HG02798 (cell line): ENCODE data around the gene AIRE.
"Not testable (repeated sequence)": the region's sequence is repeated elsewhere in the genome, so short reads cannot be mapped to it uniquely, and the experiment has no call there.

Experiments used
- ATAC-seq: cut with Tn5 transposase; IDR thresholded peaks from one replicate; pipeline ENCODE4 v1.9.1; 2021; ENCODE audit warnings: mild to moderate bottlenecking; ENCODE audit not compliant: unreplicated experiment, poor library complexity

Gene AIRE

DNA sequence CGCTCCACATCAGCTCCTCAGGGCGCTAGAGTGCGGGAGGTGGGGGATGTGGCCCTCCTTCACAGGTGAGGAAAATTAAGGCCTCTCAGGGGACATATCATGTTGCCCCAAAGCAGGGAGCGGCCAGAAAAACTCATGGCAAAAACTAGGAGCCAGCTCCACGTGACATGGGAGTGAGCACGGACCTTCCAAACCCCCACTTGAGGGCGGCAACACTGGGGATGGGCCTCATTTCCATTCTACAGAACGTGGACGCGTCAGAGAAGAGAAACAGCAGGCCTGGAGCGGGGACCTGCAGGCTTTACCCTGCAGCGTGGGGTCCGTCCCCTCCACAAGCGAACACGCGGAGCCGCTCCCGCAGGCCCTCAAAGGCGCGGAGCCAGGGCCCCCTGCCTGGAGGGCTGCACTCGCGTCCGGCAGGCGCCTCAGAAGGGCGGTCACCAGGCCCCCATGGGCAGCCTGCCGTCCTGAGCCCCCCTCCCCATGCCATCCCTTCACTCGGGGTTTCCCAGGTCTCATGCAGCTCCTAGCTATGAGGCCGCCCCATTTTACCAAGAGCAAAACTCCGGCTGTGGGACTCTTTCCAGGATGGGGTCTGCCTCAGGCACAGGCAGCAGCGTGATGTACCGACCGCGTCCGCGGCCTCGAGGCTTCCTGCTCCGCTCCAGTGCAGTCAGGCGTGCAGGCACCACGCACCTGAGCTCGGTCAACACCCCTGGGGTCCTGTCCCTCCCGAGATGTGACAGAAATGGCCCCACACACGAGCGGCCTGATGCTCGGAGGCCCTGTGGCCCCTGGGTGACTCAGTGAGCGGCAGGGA is 48.0 kb downstream of the AIRE start:
- ATAC-seq: no peak

DNA sequence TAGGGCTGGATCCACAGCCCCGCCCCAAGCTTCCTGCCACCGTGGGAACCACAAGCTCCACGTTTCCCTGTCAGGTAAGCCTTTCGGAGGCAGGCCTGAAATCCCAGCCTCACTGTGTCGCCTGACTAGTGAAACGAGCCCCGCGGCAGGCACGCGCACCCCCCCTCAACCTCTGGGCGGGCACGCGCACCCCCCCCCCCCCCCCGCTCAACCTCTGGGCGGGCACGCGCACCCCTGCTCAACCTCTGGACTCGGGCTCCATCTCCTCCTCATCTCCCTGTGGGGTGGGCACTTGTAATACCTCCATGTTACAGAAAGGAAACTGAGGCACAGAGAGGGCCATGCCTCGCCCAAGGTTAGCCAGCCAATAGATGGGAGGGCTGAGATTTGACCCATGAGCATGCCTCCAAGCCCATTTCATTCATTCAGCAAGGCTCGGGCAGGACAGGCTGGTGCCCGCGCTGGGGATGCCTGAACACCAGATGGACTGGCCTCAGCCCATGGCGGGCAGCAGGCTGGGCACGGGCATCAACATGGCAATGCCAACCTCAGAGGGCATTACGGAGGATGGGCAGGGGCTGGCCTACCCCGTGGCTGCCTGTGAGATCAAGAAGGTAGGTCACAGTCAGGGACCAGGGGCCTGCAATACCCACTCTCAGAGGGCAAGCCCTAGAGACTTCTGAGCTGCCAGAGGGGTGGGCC is 48.8 kb downstream of the AIRE start:
- ATAC-seq: no peak

DNA sequence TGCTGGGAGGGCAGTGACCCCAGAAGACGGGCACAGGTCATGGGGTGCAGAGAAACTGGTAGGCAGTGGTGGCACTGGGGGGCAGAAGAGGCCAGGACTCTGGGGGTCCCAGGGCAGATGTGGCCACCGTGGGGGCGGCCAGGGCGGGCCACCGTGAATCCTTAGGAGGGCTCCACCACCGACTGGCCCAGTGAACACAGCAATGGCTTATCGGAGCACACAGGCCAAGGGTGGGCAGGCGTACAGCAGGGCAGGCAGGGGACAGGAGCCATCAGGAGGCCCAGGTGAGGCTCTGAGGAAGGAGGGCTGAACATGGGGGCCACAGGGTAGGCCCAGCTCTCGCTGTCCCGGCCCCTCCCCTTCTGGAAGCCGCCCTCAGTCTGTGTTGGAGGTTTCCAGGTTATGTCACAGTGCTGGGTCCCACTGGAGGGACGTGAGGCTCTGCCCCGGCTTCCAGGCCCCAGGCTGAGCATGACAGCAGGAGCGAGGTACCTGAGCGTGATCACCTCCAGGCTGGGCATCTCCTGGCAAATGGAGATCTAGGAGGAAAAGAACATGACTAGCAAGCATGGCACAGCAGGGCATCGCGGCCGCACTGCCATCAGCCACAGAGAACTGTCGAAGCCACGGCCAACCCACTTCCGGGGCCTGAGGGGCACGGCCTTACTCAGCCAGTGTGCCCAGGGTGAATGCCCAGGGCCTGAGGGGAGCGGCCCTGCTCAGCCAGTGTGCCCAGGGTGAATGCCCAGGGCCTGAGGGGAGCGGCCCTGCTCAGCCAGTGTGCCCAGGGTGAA is 49.8 kb downstream of the AIRE start:
- no peak for ATAC-seq

DNA sequence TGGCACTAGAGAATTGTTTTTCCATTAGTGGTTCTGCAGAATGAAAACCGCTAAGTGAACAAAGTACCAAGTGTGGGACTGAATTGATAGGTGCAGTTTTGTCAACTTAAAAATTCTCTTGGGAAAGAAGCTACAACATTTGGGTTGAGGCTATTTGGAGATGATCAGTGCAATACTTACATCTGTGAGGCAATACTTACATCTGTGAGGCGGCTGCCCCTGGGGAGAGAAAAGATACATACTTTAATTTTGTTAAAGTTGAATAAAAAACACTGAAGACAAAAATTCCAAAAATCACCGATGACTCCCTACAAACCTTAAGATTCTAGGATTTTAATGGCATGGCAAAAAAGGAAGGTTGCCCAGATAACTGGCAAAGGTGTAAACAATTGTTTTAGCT is 51.8 kb downstream of the AIRE start:
- no peak for ATAC-seq

DNA sequence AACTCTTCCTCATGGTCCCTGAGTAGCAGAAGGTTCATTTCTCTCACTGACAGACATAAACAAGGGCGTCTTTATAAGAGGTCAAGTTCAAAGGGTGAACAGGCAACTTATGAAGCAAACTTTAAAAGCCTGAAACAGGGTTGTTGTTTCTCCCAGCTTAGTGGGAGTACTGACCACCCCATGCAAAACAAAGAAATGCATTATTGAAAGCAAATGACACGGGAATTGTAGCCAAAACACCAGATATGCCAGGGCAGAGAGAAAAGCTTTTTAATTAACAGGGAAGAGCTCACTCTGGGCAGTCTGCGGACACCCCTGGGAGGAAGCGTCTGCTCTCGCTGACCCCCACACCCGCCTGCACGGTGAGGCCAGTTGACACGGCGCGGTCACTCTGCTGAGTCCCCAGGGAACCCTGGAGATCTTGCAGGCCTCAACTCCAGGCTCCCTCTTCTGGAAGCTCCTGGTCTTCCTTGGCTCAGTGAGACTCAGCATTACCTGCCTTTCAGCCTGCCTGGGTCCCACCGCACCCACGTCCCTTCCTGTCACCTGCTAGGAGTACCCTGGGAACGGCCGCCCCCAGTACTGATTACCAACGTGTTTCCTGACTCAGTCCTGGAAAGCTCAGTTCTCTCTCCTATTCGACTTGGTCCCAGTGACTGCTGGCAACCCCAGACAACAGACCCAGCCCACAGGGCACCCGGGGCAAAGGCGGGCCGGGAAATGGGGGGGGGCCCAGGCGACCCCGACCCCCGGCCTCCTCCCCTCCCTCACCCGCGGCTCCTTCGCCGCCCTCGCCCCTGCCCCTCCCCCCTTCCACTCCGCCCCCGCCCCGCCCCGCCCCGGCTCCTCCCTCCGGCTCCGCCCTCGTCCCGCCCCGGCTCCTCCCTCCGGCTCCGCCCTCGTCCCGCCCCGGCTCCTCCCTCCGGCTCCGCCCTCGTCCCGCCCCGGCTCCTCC is 52.5 kb downstream of the AIRE start:
- ATAC-seq: no peak

DNA sequence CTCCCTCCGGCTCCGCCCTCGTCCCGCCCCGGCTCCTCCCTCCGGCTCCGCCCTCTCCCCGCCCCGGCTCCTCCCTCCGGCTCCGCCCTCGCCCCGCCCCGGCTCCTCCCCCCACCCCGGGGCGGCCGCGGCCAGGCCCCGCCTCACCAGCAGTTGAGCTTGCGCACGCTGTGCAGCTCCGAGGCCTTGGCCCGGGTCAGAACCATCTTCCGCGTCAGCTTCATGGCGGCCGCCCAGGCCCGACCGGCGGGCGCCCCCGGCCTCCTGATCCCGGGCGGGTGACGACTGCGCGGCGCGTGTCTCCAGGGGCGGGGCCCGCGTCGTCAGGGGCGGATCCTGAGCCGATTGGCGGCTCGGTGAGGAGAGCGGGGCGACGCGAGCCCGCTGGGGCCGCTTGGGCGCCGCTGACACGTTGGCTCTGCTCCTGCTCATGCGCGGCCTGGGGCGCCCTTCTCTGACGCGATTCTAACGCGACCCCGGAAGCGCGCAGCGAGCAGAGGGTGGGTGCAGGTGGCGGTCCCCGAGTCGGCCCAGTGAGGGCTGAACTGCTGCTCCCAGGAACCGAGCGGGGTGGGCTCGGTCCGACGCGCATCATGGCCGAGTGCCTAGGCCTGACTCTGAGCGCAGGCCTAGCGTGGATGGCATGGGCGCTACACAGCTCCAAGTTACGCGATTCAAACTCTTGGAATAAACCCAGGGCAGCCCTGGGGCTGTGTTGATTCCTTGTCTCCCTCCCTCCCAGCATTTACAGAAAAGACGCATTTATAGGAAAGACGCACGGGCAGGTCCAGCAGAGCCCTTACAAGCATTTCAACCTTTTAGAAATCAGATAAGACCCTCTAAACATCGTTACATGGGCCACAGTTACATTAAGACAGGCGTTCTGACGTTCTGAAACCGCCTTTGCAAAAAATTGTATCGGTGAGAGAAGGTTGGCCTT is 53.6 kb downstream of the AIRE start, which contains the start of gene CFAP410:
TSS of gene CFAP410 (minus strand) at position 420 of the 940 bp plus-strand sequence. CDS start at position 224, 196 bp downstream.
- ATAC-seq: peak; percentile 94

DNA sequence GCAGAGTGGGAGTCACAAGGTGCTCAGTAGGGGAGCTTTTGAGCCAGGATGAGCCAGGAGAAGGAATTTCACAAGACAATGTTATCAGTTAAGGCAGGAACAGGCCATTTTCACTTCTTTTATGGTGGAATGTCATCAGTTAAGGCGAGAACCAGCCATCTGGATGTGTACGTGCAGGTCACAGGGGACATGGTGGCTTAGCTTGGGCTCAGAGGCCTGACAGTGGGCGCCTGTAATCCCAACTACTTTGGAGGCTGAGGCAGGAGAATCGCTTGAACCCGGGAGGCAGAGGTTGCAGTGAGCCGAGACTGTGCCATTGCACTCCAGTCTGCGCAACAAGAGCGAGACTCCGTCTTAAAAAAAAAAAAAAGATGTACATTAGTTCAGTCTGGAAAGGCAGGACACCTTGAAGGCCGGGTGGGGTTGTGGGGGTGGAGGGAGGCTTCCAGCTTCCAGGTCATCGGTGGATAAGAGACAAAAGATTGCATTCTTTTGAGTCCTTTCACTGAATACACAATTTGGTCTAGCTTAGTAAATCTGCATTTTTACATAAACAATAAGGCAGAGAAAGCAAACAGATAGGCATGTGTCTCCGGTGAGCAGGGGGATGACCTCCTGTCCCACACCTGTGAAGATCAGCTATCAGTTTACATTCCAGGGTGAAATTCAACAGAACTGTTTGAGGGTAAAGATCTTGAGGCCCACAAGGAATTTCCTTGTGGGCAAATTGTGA is 56.2 kb downstream of the AIRE start:
- not testable (repeated sequence) for ATAC-seq

DNA sequence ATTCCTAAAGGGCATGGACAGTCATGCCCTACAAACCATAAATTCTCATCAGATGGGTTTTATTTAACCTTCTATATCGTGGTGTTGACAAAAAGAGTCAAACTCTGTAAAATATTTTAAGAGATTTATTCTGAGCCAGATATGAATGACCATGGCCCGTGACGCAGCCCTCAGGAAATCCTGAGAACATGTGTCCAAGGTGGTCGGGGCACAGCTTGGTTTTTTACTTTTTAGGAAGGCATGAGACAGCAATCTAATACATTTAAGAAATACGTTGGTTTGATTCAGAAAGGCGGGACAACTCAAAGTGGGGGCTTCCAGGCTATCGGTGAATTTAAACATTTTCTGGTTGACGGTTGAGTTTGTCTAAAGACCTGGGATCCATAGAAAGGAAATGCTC is 57.3 kb downstream of the AIRE start:
- ATAC-seq: not testable (repeated sequence)

DNA sequence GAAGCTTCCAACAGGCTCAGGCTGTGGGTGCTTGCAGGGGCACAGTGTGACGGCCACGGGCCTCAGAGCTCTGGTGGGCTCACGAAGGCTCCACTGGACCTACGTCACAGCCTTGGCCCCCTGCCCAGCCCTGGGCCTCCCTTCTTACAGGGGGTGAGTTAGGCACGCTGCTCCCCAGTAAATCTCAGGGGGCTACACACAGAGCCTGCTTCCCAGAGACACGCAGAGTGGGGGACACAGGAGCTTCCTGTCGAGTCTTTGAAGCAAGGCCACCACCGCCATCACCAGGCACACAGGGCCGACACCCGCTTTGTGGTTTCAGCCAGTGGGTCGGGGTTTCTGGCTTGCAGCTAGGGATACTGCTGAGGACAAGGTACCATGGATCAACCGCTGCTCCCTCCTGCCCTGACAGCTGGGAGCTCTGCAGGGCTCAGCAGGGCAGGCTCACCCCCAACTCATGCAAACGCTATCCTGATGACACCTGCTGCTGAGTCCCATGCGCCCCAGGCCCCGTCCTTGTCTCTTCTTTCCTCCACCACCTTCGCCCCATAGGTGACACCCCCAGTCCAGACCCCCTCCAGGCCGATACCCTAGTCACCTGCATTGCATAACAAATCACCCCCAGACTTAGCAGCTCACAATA is 59.0 kb downstream of the AIRE start:
- ATAC-seq: no peak

DNA sequence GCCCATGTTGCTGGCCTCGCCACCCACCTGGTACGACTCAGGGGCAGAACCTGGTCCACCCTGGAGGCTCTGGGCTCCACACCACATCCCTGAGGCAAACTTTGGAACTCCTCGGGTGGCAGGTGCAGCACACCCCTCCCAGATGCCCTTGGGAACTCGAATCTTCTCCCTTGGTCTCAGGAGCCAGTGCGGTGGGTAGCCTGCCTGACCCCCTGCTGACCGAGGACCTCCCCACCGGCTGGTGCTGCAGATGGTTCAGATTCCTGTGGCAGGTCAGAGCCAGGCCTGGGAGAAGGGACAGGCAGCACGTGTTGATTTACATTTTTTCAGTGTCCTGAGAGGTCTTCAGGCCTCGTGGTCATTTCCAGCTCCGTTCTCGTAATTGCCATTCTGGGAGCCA is 59.8 kb downstream of the AIRE start:
- no peak for ATAC-seq

DNA sequence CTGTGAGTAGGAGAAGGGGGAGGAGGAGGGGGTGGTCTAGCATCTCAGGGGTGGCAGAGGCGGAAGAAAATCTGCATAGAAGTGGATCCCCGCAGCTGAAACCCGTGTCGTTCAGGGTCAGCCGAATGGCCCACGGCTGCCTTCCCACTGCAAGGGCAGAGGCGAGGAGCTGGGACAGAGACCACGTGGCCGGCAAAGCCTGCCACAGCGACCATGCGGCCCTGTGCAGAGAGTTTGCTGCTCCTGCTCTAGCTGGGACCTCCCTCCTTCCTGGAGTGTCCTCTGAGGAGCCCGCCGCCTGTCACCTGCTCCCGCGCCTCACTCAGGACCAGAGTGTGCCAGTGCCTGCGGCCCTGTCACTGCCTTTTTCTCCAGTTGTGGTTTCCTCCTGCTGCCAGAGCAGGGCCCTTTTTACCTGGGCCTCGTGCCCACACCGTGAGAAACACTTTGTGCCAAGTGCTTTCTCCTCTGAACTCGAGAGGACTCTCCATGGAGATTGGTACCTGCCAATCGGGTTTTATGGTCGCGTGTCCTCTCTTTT is 62.3 kb downstream of the AIRE start:
- ATAC-seq: no peak
